HG03139 (cell line): ENCODE data around the gene POLD3.

Experiments used
- ATAC-seq: cut with Tn5 transposase; IDR thresholded peaks from one replicate; pipeline ENCODE4 v1.9.1; 2021; ENCODE audit not compliant: unreplicated experiment

The POLD3 gene

GRCh38 chr11:74686792-74687191 lies 94.4 kb downstream of the POLD3 start:
- no peak for ATAC-seq

- no peak for ATAC-seq
Measured at GRCh38 chr11:74687237-74688023, 95.0 kb downstream of the POLD3 start.

GRCh38 chr11:74689666-74690065 lies 97.3 kb downstream of the POLD3 start:
- ATAC-seq, result no peak

- no peak for ATAC-seq
Measured at GRCh38 chr11:74691755-74692154, 99.4 kb downstream of the POLD3 start.
